ENCODE data around the gene GLOD4. TPM values are rescaled to one million over a fixed set of nuclear protein-coding genes. Genes with fewer than 3 reads are reported as not detected.
"Not testable (repeated sequence)": the region's sequence is repeated elsewhere in the genome, so short reads cannot be mapped to it uniquely, and the experiment has no call there.

GLOD4 gene
- total RNA-seq, 1 donor = 40.2 TPM

- TF ChIP-seq CTCF (IDR thresholded peaks at IDR 0.05; ENCODE audit: insufficient read depth, low read depth, low read length) = no peak
- no peak overlapping the region for H3K4me3 ChIP-seq (ENCODE audit: low read depth, low read length)
- no peak for DNase-seq (ENCODE audit: low read depth)
Measured at GRCh38 chr17:789160-789840, 7.2 kb upstream of the GLOD4 start.

- no peak for TF ChIP-seq CTCF (IDR thresholded peaks at IDR 0.05; ENCODE audit: insufficient read depth, low read depth, low read length)
- DNase-seq (ENCODE audit: low read depth) = no peak
- H3K4me3 ChIP-seq (ENCODE audit: low read depth, low read length) = no peak overlapping the region
Measured at GRCh38 chr17:788551-788950, 6.5 kb upstream of the GLOD4 start.

GRCh38 chr17:787641-788221, 5.7 kb upstream of the GLOD4 start:
- DNase-seq (ENCODE audit: low read depth) = no peak
- no peak overlapping the region for H3K4me3 ChIP-seq (ENCODE audit: low read depth, low read length)
- TF ChIP-seq CTCF (IDR thresholded peaks at IDR 0.05; ENCODE audit: insufficient read depth, low read depth, low read length) = no peak

GRCh38 chr17:785901-786300, 3.8 kb upstream of the GLOD4 start:
- DNase-seq (ENCODE audit: low read depth); H3K4me3 ChIP-seq (ENCODE audit: low read depth, low read length): not testable (repeated sequence)

- no peak for TF ChIP-seq CTCF (IDR thresholded peaks at IDR 0.05; ENCODE audit: insufficient read depth, low read depth, low read length)
- DNase-seq (ENCODE audit: low read depth) = no peak
- no peak overlapping the region for H3K4me3 ChIP-seq (ENCODE audit: low read depth, low read length)
Measured at GRCh38 chr17:784143-784542, 2.1 kb upstream of the GLOD4 start.

GRCh38 chr17:778096-778495, 4.0 kb downstream of the GLOD4 start:
- TF ChIP-seq CTCF (IDR thresholded peaks at IDR 0.05; ENCODE audit: insufficient read depth, low read depth, low read length) = no peak
- H3K4me3 ChIP-seq (ENCODE audit: low read depth, low read length) = no peak overlapping the region
- DNase-seq (ENCODE audit: low read depth) = no peak

GRCh38 chr17:774313-774584, 7.8 kb downstream of the GLOD4 start:
- no peak for TF ChIP-seq CTCF (IDR thresholded peaks at IDR 0.05; ENCODE audit: insufficient read depth, low read depth, low read length)
- H3K4me3 ChIP-seq (ENCODE audit: low read depth, low read length) = no peak overlapping the region
- no peak for DNase-seq (ENCODE audit: low read depth)
